K562 (cell line): ENCODE data around the gene RSPH9. TPM values are rescaled to one million over a fixed set of nuclear protein-coding genes. Genes with fewer than 3 reads are reported as not detected.

Experiments used
- CBX3 ChIP-seq, 2 experiments: IDR thresholded peaks; 1 replicate in 1 of 2; 2 replicates in 1 of 2; pipeline ENCODE4 v1.6.1; 2012; ENCODE audit warnings: inconsistent platforms in 2 of 2, low read length in 2 of 2, borderline replicate concordance in 1 of 2, control low read depth in 1 of 2
- ELF1 ChIP-seq: fragments of 200-800 bp; sonication (Bioruptor generic); IDR thresholded peaks from 2 replicates; pipeline ENCODE4 v1.6.1; 2016; ENCODE audit warnings: missing genetic modification characterization, missing compliant biosample characterization
- FOXA3 ChIP-seq, 2 experiments: fragments of 450-650 bp in 1 of 2; sonication (generic) in 1 of 2; formaldehyde crosslinking; IDR thresholded peaks in 1 of 2; conservative IDR thresholded peaks in 1 of 2; 2 replicates each; pipeline versions ENCODE4 v1.4.0 to v1.8.0; 2020 to 2022; ENCODE audit warnings: mild to moderate bottlenecking in 2 of 2, missing genetic modification reagents in 1 of 2
- GTF2A2 ChIP-seq: IDR thresholded peaks from 2 replicates; pipeline ENCODE4 v1.6.1; 2016; ENCODE audit warnings: mild to moderate bottlenecking, missing genetic modification characterization, missing compliant biosample characterization
- HDAC1 ChIP-seq, 2 experiments: fragments of 450-650 bp; IDR thresholded peaks; 2 replicates each; pipeline ENCODE4 v1.6.1; 2016 to 2017; ENCODE audit warnings: inconsistent platforms in 1 of 2, mild to moderate bottlenecking in 1 of 2, moderate library complexity in 1 of 2
- KDM1A ChIP-seq, 2 experiments: fragments of 450-650 bp; IDR thresholded peaks; 2 replicates each; pipeline ENCODE4 v1.6.1; 2016; ENCODE audit warnings: mild to moderate bottlenecking in 2 of 2
- KLF10 ChIP-seq: fragments of 250-450 bp; sonication (Bioruptor Pico); IDR thresholded peaks from 2 replicates; pipeline ENCODE4 v1.6.1; 2021; ENCODE audit warnings: matching md5 sums
- LCOR ChIP-seq: sonication (generic); formaldehyde crosslinking; IDR thresholded peaks from 2 replicates; pipeline ENCODE4 v1.8.0; 2022; ENCODE audit warnings: mild to moderate bottlenecking, missing genetic modification reagents
- MAFK ChIP-seq: IDR thresholded peaks from 2 replicates; pipeline ENCODE4 v1.6.1; 2011; ENCODE audit warnings: low read length, improper control_type of control experiment
- MEIS2 ChIP-seq: fragments of 450-650 bp; IDR thresholded peaks from 2 replicates; pipeline ENCODE4 v1.6.1; 2014; ENCODE audit warnings: mild to moderate bottlenecking; ENCODE audit not compliant: partially characterized antibody
- MTF1 ChIP-seq: fragments of 250-450 bp; sonication (Bioruptor Pico); IDR thresholded peaks from 2 replicates; pipeline ENCODE4 v1.9.0; 2021; ENCODE audit warnings: moderate library complexity, mild to moderate bottlenecking, inconsistent platforms, borderline replicate concordance
- NR1H2 ChIP-seq: sonication (generic); formaldehyde crosslinking; IDR thresholded peaks from 2 replicates; pipeline ENCODE4 v1.4.0; 2020; ENCODE audit warnings: mild to moderate bottlenecking, missing genetic modification reagents
- POLR2AphosphoS5 ChIP-seq: IDR thresholded peaks from 2 replicates; pipeline ENCODE4 v1.6.1; 2011; ENCODE audit warnings: mild to moderate bottlenecking, low read depth, low read length, moderate library complexity; ENCODE audit not compliant: control insufficient read depth, insufficient read depth
- SRSF3 ChIP-seq: fragments of 200-400 bp; formaldehyde crosslinking; IDR thresholded peaks from 2 replicates; pipeline ENCODE4 v1.6.1; 2016; ENCODE audit warnings: mild to moderate bottlenecking, low read length, moderate library complexity; ENCODE audit not compliant: insufficient read depth
- SRSF9 ChIP-seq: fragments of 200-400 bp; formaldehyde crosslinking; IDR thresholded peaks from 2 replicates; pipeline ENCODE4 v1.6.1; 2017; ENCODE audit warnings: low read depth, low read length, borderline replicate concordance
- TBL1XR1 ChIP-seq, 2 experiments: IDR thresholded peaks; 2 replicates each; pipeline ENCODE4 v1.6.1; 2012; ENCODE audit warnings: improper control_type of control experiment in 2 of 2, low read length in 2 of 2, mild to moderate bottlenecking in 1 of 2
- TCF7L2 ChIP-seq: fragments of 150-350 bp; IDR thresholded peaks from 2 replicates; pipeline ENCODE4 v1.6.1; 2016; ENCODE audit warnings: low read depth, mild to moderate bottlenecking, low read length, moderate library complexity
- THRAP3 ChIP-seq: fragments of 450-650 bp; IDR thresholded peaks from 2 replicates; pipeline ENCODE4 v1.6.1; 2016; ENCODE audit warnings: mild to moderate bottlenecking, inconsistent platforms, borderline replicate concordance
- ZBTB12 ChIP-seq: fragments of 250-450 bp; sonication (Bioruptor Pico); IDR thresholded peaks from 2 replicates; pipeline ENCODE4 v1.4.0; 2020
- ZFX ChIP-seq: sonication (generic); formaldehyde crosslinking; IDR thresholded peaks from 2 replicates; pipeline ENCODE4 v1.8.0; 2022; ENCODE audit warnings: mild to moderate bottlenecking, missing genetic modification reagents, moderate library complexity
- ZNF184 ChIP-seq: sonication (generic); formaldehyde crosslinking; IDR thresholded peaks from 2 replicates; pipeline ENCODE4 v1.5.0; 2020; ENCODE audit warnings: missing genetic modification reagents
- ZNF232 ChIP-seq: sonication (generic); formaldehyde crosslinking; IDR thresholded peaks from 2 replicates; pipeline ENCODE4 v1.8.0; 2022; ENCODE audit warnings: mild to moderate bottlenecking, missing genetic modification reagents
- ZNF24 ChIP-seq: fragments of 450-650 bp; IDR thresholded peaks from 2 replicates; pipeline ENCODE4 v1.6.1; 2016
- ZNF436 ChIP-seq: fragments of 250-450, 450-650 bp; sonication (Bioruptor Pico); formaldehyde crosslinking; IDR thresholded peaks from 2 replicates; pipeline ENCODE4 v1.7.0; 2020; ENCODE audit warnings: mild to moderate bottlenecking
- ZNF644 ChIP-seq: fragments of 200-800 bp; sonication (Bioruptor generic); IDR thresholded peaks from 2 replicates; pipeline ENCODE4 v1.6.1; 2016; ENCODE audit warnings: low read depth, missing genetic modification characterization, missing compliant biosample characterization
- ZNF75A ChIP-seq: fragments of 450-650 bp; formaldehyde crosslinking; IDR thresholded peaks from 2 replicates; pipeline ENCODE4 v1.4.0; 2020; ENCODE audit warnings: mild to moderate bottlenecking
- ZSCAN29 ChIP-seq: fragments of 450-650 bp; IDR thresholded peaks from 2 replicates; pipeline ENCODE4 v1.6.1; 2017
- ZSCAN32 ChIP-seq: fragments of 450-650 bp; formaldehyde crosslinking; IDR thresholded peaks from 2 replicates; pipeline ENCODE4 v1.4.0; 2020; ENCODE audit warnings: mild to moderate bottlenecking, moderate library complexity
- polyA plus RNA-seq, 8 experiments: library from polyadenylated mRNA; depleted of rRNA in 4 of 8; stranded (reverse) in 5 of 8; unstranded in 3 of 8; fragments of >200 nt; fragmentation: Nextera tagmentation in 2 of 8; fragmentation: Illumina TruSeq in 1 of 8; extraction: Ambion mirVana in 2 of 8; extraction: Trizol in 1 of 8; gene quantifications; 2 replicates each; pipeline versions ENCODE4 v1.2.1 to v1.2.3, GENCODE V29; 2011 to 2014; ENCODE audit warnings: inconsistent platforms in 1 of 8, missing spikeins in 1 of 8
- total RNA-seq, 7 experiments: library from RNA; depleted of rRNA in 6 of 7; stranded (reverse); fragments of >200 nt in 6 of 7; fragmentation: Illumina TruSeq in 2 of 7; extraction: Trizol in 2 of 7; gene quantifications; 2 replicates each; pipeline versions ENCODE4 v1.2.1 to v1.2.3, GENCODE V29; 2011 to 2021; ENCODE audit warnings: low replicate concordance in 1 of 7
- TF ChIP-seq, protein P1 (sequence below): sonication (generic); formaldehyde crosslinking; IDR thresholded peaks from 2 replicates; pipeline ENCODE4 v1.9.0; 2022; ENCODE audit warnings: mild to moderate bottlenecking, missing genetic modification reagents

The RSPH9 gene
- total and polyA plus RNA-seq, 9 of the 15 experiments (the other 6 are each of a cell fraction or from before 2014, with no cell fraction given) = 0.05 to 0.60 (median 0.39) TPM; not detected in 6

DNA sequence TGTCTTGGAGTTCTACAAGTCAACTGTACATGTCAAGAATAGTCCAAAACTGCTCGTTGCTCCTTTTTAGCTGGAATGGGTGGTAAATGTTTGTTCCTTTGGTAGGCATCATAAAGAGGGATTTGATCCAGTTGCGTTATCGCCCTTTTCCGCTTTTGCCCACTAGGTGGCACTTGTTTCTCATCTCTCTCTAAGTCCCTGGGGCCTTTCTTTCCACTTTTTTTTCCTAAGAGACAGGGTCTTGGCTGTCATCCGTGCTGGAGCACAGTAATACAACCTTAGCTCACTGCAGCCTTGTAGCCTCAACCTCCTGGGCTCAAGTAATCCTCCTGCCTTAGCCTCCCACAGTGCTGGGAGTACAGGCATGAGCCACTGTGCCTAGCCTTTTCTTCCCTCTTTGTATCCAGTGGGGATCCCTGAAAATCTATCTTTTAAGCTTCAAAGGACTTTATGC, 36.5 kb upstream of the RSPH9 start (continued):
- TF ChIP-seq SRSF9 (no peak), NR1H2 (CRISPR knock-in tag) (no peak), THRAP3 (no peak), KDM1A (IDR thresholded peaks at IDR 0.05) (no peak), ZNF184 (no peak), FOXA3 (CRISPR knock-in tag; conservative IDR thresholded peaks at IDR 0.05 in 1 of 2, IDR thresholded peaks at IDR 0.05 in 1 of 2) (no peak), TBL1XR1 (IDR thresholded peaks at IDR 0.05; ENCODE audit: low read length in 2 of 2) (no peak), POLR2AphosphoS5 (no peak), ZNF232 (CRISPR knock-in tag) (no peak), ZNF644 (tag) (no peak), MTF1 (CRISPR knock-in tag) (no peak), ZNF24 (no peak), ZFX (CRISPR knock-in tag) (no peak), ZSCAN32 (CRISPR knock-in tag) (no peak), TCF7L2 (no peak), ZBTB12 (CRISPR knock-in tag) (no peak), LCOR (CRISPR knock-in tag) (no peak), ZNF436 (CRISPR knock-in tag) (no peak), SRSF3 (no peak), HDAC1 (IDR thresholded peaks at IDR 0.05) (0 out of 4 replicates have a peak, but pooled peaks of 1 of the 2 experiments have one; percentile 16), ZSCAN29 (no peak), MAFK (no peak), ELF1 (tag) (no peak), KLF10 (CRISPR knock-in tag) (no peak), CBX3 (IDR thresholded peaks at IDR 0.05; ENCODE audit: borderline replicate concordance in 1 of 2, low read length in 2 of 2) (peak in 1 of 2 experiments; percentile 33; a peak in 1 of 3 replicates), MEIS2 (no peak), ZNF75A (no peak), GTF2A2 (tag) (no peak)
- TF ChIP-seq, protein P1, sequence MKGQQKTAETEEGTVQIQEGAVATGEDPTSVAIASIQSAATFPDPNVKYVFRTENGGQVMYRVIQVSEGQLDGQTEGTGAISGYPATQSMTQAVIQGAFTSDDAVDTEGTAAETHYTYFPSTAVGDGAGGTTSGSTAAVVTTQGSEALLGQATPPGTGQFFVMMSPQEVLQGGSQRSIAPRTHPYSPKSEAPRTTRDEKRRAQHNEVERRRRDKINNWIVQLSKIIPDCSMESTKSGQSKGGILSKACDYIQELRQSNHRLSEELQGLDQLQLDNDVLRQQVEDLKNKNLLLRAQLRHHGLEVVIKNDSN (CRISPR knock-in tag) = no peak
